Colonic mucosa (tissue), 4 donors: ENCODE results near the gene NTN1. TPM values are rescaled to one million over a fixed set of nuclear protein-coding genes. Genes with fewer than 3 reads are reported as not detected.

Experiments
- DNase-seq: peaks from one replicate; pipeline ENCODE4 v3.0.0-alpha.2; 2020
- H3K27ac ChIP-seq: fragments of 200-600 bp; one replicate; pipeline ENCODE4 v1.8.0; 2021
- H3K27me3 ChIP-seq: fragments of 200-600 bp; one replicate; pipeline ENCODE4 v1.8.0; 2021
- H3K36me3 ChIP-seq: fragments of 200-600 bp; one replicate; pipeline ENCODE4 v1.8.0; 2021
- H3K4me1 ChIP-seq: fragments of 200-600 bp; one replicate; pipeline ENCODE4 v1.8.0; 2021; ENCODE audit warnings: mild to moderate bottlenecking
- H3K4me3 ChIP-seq: fragments of 200-600 bp; one replicate; pipeline ENCODE4 v1.8.0; 2021
- H3K9ac ChIP-seq, 2 donors: one replicate each; pipeline ENCODE4 v1.7.0; 2013; ENCODE audit warnings: control low read depth in 2 of 2, low read depth in 2 of 2, low read length in 2 of 2
- H3K9me3 ChIP-seq: fragments of 200-600 bp; one replicate; pipeline ENCODE4 v1.8.0; 2021
- CTCF ChIP-seq: fragments of 200-600 bp; IDR thresholded peaks from one replicate; pipeline ENCODE4 v1.8.0; 2022; ENCODE audit warnings: antibody characterized with exemption, mild to moderate bottlenecking
- intact Hi-C: fragments of 100-400 bp; cut with DNase I; formaldehyde crosslinking; loops from one replicate; pipeline ENCODE4 v1.14.1; 2022
- total RNA-seq, 2 donors: library from RNA; stranded (reverse); fragmentation: NEBNext Ultra II Directional in 1 of 2; extraction: Animal tissue kit (Norgen Biotek cat#: 25700) in 1 of 2; gene quantifications; one replicate each; pipeline ENCODE4 v1.2.1, GENCODE V29; 2021
- donor health status: healthy.
- donor health status: DM: no; HTN: no; CAD: no.
- donor health status: DM: no; HTN: no; CAD: no.

NTN1 gene
- total RNA-seq, 2 donors from 2014 or later = 2.1 to 5.5 TPM

- Histone ChIP-seq H3K9ac (peak overlapping the region; percentile 71 to 84), H3K4me3 (no peak overlapping the region), H3K27ac (peak overlapping the region; percentile 41), H3K9me3 (no peaks in the 10 kb centered on the region), H3K27me3 (no peaks in the 10 kb centered on the region), H3K4me1 (peaks cover 10% of the 10 kb centered on the region), H3K36me3 (no peaks in the 10 kb centered on the region)
- TF ChIP-seq CTCF = no peak
- intact Hi-C loops = no loop called here
- no peak for DNase-seq
Observed at GRCh38 chr17:9238340-9239245, 217.3 kb downstream of the NTN1 start.

GRCh38 chr17:9239246-9239792, 218.0 kb downstream of the NTN1 start:
- H3K27ac ChIP-seq = peak overlapping the region; percentile 41
- no peak for TF ChIP-seq CTCF
- H3K27me3 ChIP-seq = no peaks in the 10 kb centered on the region
- peak; percentile 45 for DNase-seq
- peak overlapping the region; percentile 30 for H3K4me3 ChIP-seq
- peaks cover 10% of the 10 kb centered on the region for H3K4me1 ChIP-seq
- no peaks in the 10 kb centered on the region for H3K9me3 ChIP-seq
- peak overlapping the region; percentile 71 to 84 for H3K9ac ChIP-seq
- H3K36me3 ChIP-seq = no peaks in the 10 kb centered on the region
- intact Hi-C loops = no loop called here

- TF ChIP-seq CTCF = no peak
- Histone ChIP-seq H3K9ac (peak overlapping the region; percentile 80 to 84), H3K4me1 (peaks cover 10% of the 10 kb centered on the region), H3K27me3 (no peaks in the 10 kb centered on the region), H3K27ac (peak overlapping the region; percentile 83), H3K36me3 (no peaks in the 10 kb centered on the region), H3K4me3 (peak overlapping the region; percentile 50), H3K9me3 (no peaks in the 10 kb centered on the region)
- intact Hi-C loops = no loop called here
- peak; percentile 79 for DNase-seq
Observed at GRCh38 chr17:9239793-9240658, 218.7 kb downstream of the NTN1 start.

GRCh38 chr17:9240659-9241370, 219.5 kb downstream of the NTN1 start:
- H3K27me3 ChIP-seq = no peaks in the 10 kb centered on the region
- peak; percentile 84 for DNase-seq
- H3K4me3 ChIP-seq = peak overlapping the region; percentile 50
- TF ChIP-seq CTCF = no peak
- H3K36me3 ChIP-seq = no peaks in the 10 kb centered on the region
- H3K9ac ChIP-seq = peak overlapping the region; percentile 71 to 80
- peak overlapping the region; percentile 83 for H3K27ac ChIP-seq
- H3K4me1 ChIP-seq = peaks cover 10% of the 10 kb centered on the region
- intact Hi-C loops = no loop called here
- H3K9me3 ChIP-seq = no peaks in the 10 kb centered on the region

- DNase-seq = peak; percentile 48
- Histone ChIP-seq H3K27ac (peak overlapping the region; percentile 83), H3K9ac (peak overlapping the region; percentile 33 to 80), H3K4me1 (peaks cover 10% of the 10 kb centered on the region), H3K36me3 (no peaks in the 10 kb centered on the region), H3K27me3 (no peaks in the 10 kb centered on the region), H3K9me3 (no peaks in the 10 kb centered on the region), H3K4me3 (no peak overlapping the region)
- TF ChIP-seq CTCF = no peak
- intact Hi-C loops = no loop called here
Observed at GRCh38 chr17:9241371-9241712, 220.0 kb downstream of the NTN1 start.
